Activated naive CD8-positive, alpha-beta T cell treated with anti-CD3 and anti-CD28 coated beads for 36 hours (primary cell): ENCODE results near the gene CDHR5. TPM values are rescaled to one million over a fixed set of nuclear protein-coding genes. Genes with fewer than 3 reads are reported as not detected.

Experiments used
- DNase-seq: peaks from one replicate; pipeline ENCODE4 v3.0.0; 2021
- H3K27ac Mint-ChIP-seq: one replicate; pipeline ENCODE4 v1.8.0; 2022; ENCODE audit warnings: mild to moderate bottlenecking, moderate library complexity, mixed read lengths
- H3K27me3 Mint-ChIP-seq: one replicate; pipeline ENCODE4 v1.8.0; 2022; ENCODE audit warnings: mild to moderate bottlenecking, mixed read lengths
- H3K36me3 Mint-ChIP-seq: one replicate; pipeline ENCODE4 v1.8.0; 2021; ENCODE audit warnings: mild to moderate bottlenecking, mixed read lengths
- H3K4me1 Mint-ChIP-seq: one replicate; pipeline ENCODE4 v1.8.0; 2021; ENCODE audit warnings: mixed read lengths
- H3K4me3 Mint-ChIP-seq: one replicate; pipeline ENCODE4 v1.8.0; 2022; ENCODE audit warnings: mild to moderate bottlenecking, moderate library complexity, mixed read lengths
- H3K9me3 Mint-ChIP-seq: one replicate; pipeline ENCODE4 v1.8.0; 2022; ENCODE audit warnings: mixed read lengths
- total RNA-seq, 2 experiments: library from RNA; stranded (reverse); gene quantifications; one replicate each; pipeline ENCODE4 v1.2.3, GENCODE V29; 2021

CDHR5 gene, protein sequence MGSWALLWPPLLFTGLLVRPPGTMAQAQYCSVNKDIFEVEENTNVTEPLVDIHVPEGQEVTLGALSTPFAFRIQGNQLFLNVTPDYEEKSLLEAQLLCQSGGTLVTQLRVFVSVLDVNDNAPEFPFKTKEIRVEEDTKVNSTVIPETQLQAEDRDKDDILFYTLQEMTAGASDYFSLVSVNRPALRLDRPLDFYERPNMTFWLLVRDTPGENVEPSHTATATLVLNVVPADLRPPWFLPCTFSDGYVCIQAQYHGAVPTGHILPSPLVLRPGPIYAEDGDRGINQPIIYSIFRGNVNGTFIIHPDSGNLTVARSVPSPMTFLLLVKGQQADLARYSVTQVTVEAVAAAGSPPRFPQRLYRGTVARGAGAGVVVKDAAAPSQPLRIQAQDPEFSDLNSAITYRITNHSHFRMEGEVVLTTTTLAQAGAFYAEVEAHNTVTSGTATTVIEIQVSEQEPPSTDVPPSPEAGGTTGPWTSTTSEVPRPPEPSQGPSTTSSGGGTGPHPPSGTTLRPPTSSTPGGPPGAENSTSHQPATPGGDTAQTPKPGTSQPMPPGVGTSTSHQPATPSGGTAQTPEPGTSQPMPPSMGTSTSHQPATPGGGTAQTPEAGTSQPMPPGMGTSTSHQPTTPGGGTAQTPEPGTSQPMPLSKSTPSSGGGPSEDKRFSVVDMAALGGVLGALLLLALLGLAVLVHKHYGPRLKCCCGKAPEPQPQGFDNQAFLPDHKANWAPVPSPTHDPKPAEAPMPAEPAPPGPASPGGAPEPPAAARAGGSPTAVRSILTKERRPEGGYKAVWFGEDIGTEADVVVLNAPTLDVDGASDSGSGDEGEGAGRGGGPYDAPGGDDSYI
- not detected for total RNA-seq

DNA sequence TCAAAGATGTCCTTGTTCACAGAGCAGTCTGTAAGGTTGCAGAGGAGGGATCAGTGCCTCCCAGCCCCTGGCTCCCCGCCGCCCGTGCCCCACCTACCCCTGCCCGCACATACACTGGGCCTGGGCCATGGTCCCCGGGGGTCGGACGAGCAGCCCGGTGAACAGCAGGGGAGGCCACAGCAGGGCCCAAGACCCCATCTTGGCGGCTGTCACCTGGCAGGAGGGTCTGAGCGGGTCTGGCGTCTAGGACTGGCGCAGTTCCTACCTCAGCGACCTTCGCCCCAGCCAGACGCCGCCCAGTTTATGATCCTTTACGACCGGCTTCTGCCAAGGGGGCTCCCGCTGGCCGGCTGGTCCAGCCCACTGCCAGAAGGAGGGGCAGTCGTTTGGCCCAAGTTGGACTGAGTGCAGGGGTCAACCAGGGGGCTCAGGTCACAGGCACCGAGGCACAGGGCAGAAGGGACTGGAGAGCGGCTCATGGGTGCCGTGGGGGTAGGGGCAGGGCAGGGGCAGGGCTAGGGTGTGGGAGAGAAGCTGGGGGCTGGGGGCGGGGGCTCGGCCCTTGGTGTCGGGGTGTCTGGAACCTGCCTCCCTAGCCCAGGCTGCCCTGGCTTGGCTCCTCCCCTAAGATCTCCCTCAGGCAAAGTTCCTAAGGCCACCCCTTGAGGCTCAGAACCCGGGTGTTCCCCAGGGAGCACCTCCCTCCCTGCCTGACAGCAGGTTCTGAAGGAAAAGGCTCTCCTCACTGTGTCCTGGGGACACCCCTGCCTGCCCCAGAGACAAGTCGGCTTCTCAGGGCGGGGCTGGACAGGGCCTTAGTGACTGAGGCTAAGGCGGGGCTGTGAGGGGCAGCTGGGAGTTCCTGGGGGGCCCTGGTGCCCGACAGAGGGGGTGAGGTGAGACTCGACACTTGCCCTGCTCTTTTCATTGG lies at the start of gene CDHR5:
Gene CDHR5 (minus strand): TSS at position 251 of the 931 bp plus-strand sequence. CDS start 53 bp downstream, at position 198.
- no peak for DNase-seq
- no peaks in the 10 kb centered on the region for H3K9me3 Mint-ChIP-seq
- H3K27me3 Mint-ChIP-seq = peaks cover 28% of the 10 kb centered on the region
- H3K36me3 Mint-ChIP-seq = peaks cover 4% of the 10 kb centered on the region
- H3K27ac Mint-ChIP-seq = no peak within 1 kb of the TSS
- H3K4me1 Mint-ChIP-seq = peaks cover 21% of the 10 kb centered on the region
- no peak within 1 kb of the TSS for H3K4me3 Mint-ChIP-seq

DNA sequence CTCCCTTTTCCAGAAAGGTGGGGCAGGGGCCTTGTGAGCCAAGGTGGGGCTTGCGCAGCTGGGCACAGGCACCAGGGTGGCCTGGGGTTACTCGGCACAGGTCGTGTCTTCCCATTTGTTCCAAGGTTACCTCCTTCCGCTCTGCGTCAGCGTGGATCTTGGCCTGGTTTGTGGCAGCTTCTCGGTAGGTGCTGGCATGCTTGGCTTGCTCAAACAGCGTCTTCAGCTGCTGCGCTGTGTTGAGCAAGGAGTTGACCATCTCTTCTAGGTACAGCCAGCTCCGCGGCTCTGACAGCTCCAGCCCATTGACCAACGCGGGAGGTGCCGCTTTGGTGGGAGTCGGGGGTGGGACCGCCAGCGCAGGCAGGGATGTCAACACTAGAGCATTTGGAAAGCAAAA lies 49.7 kb upstream of the CDHR5 start:
- Mint-ChIP-seq H3K9me3 (no peaks in the 10 kb centered on the region), H3K4me1 (no peaks in the 10 kb centered on the region), H3K27ac (no peak overlapping the region), H3K4me3 (no peak overlapping the region), H3K27me3 (no peaks in the 10 kb centered on the region), H3K36me3 (peaks cover 26% of the 10 kb centered on the region)
- no peak for DNase-seq

DNA sequence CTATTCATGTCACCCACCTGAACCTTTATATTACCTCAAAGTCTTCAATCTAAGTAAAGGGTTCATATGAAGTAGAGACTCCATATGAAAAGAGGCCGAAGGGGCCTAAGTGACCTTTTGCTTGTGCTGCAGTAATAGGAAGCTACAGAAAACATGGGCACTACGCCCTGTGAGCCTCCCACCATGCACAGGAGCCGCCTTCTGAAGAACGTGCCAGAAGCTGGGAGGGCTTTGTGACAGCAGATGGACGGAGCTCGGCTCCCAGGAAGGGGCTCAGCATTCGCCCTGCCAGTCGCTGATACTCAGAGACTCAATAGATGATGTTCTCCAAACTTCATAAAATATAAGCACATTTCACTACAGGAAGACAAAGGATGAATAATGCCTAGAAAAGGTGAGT lies 49.1 kb upstream of the CDHR5 start:
- H3K36me3 Mint-ChIP-seq = peaks cover 26% of the 10 kb centered on the region
- H3K9me3 Mint-ChIP-seq = no peaks in the 10 kb centered on the region
- H3K4me1 Mint-ChIP-seq = no peaks in the 10 kb centered on the region
- no peak overlapping the region for H3K4me3 Mint-ChIP-seq
- DNase-seq = no peak
- no peaks in the 10 kb centered on the region for H3K27me3 Mint-ChIP-seq
- no peak overlapping the region for H3K27ac Mint-ChIP-seq

DNA sequence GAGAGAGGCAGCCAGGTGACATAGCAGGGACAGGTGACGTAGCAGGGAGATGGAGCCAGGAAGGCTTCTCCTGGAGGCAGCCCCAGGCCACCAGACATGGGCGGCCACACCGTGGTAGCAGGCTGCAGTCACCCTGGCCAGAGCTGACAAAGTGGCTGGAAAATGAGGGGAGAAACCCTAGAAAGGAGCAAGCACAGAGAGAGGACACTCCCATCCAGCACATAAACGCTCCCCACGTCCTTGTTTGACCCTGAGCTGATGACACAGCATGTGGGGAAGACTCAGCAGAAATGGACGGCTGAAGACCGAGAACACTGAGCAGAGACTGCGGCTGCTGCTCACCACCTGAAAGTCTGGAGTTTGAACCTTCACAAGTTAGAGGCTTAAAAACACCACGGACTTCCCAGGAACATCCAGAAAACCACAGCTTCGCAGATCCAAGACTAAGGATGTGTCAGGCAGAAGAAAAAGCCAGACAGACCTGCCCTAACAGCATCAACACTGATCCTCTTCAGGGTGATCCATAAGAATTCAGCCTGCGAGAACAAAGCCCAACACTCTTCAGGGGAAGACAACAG lies 41.0 kb upstream of the CDHR5 start:
- Mint-ChIP-seq H3K9me3 (no peaks in the 10 kb centered on the region), H3K27me3 (no peaks in the 10 kb centered on the region), H3K4me3 (no peak overlapping the region), H3K27ac (no peak overlapping the region), H3K4me1 (no peaks in the 10 kb centered on the region), H3K36me3 (peaks cover 7% of the 10 kb centered on the region)
- no peak for DNase-seq

DNA sequence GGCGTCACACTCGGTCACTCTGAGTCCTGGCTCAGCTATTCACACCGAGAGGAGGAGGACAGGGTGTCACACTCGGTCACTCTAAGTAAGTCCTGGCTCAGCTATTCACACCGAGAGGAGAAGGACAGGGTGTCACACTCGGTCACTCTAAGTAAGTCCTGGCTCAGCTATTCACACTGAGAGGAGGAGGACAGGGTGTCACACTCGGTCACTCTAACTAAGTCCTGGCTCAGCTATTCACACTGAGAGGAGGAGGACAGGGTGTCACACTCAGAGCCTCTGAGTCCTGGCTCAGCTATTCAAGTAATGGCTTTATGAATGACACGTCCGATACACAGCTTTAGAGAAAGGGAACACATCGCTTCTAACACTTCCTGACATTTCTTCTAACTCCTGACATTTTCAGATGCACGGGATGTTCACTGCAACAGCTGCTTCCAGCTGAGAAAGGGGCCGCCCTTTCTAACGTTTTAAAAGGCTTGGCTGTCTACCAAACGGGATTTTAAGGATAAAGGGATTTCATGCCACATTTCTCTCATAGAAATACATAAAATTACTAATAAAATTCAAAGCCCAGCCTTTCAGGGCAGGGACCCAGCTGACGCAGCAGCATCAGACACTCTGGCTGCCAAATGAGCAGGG lies 40.4 kb upstream of the CDHR5 start:
- Mint-ChIP-seq H3K4me1 (no peaks in the 10 kb centered on the region), H3K9me3 (no peaks in the 10 kb centered on the region), H3K36me3 (peaks cover 7% of the 10 kb centered on the region), H3K27me3 (no peaks in the 10 kb centered on the region), H3K27ac (no peak overlapping the region), H3K4me3 (no peak overlapping the region)
- DNase-seq = no peak

DNA sequence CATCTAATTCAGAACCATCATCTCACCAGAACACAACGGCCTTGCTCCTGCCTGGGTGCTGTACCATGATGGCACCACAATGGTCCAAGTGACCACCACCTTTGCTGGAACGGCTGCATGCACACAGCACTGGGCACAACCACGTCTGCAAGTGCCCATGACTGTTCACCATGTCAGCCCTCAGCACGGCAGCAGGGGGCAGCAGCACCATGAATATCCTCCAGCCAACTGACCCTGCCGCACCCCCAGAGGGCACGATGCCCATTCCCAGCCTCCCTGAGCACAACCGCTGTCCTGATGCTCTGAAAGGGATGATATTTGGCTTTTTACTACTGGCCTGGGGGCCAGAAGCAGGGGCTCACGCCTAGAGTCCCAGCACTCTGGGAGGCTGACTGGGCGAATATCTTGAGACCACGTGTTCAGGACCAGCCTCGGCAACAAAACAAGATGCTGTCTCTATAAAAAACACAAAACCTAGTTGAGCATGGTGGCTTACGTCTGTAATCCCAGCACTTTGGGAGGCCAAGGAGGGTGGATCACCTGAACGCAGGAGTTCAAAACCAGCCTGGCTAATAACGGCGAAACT lies 38.0 kb upstream of the CDHR5 start:
- peak; percentile 48 for DNase-seq
- H3K36me3 Mint-ChIP-seq = peaks cover 5% of the 10 kb centered on the region
- H3K4me3 Mint-ChIP-seq = no peak overlapping the region
- H3K27me3 Mint-ChIP-seq = no peaks in the 10 kb centered on the region
- no peaks in the 10 kb centered on the region for H3K9me3 Mint-ChIP-seq
- H3K4me1 Mint-ChIP-seq = no peaks in the 10 kb centered on the region
- H3K27ac Mint-ChIP-seq = no peak overlapping the region

DNA sequence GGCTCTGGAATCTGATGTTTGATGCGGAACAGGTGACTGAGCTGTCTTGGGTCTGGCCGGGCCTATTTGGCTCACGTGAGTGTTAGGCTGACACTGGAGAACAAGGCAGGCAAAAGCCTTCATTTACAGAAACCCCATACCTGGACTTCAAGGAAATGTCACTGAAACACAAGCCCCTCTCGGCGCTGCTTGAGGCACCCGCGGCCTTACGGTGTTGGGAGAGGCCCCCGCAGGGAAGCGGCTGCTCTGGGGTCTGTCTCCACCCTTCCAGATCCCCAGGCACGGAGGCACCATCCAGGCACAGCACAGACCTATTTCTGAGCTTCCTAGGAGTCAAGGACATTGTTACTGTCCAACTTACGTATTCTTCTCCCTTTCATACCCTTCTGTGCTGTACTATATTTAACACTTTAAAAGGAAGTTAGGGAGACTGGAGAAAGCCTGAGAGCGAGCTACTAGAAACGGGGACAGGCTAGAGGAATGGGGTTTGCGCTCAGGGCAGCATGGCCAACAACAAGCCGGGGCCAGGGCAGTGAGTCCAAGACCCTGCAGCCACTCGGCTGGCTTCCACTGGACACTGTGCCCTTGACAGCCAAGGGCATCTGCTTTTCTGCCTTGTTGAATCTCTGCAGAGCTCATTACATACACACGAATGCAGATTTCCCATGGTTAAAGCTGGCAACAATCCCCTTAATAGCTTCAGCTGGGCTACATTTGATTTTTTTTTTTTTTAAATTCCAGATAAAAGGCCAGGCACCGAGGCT lies 36.1 kb upstream of the CDHR5 start:
- H3K27ac Mint-ChIP-seq = no peak overlapping the region
- H3K4me3 Mint-ChIP-seq = no peak overlapping the region
- no peaks in the 10 kb centered on the region for H3K27me3 Mint-ChIP-seq
- no peak for DNase-seq
- peaks cover 1% of the 10 kb centered on the region for H3K36me3 Mint-ChIP-seq
- no peaks in the 10 kb centered on the region for H3K9me3 Mint-ChIP-seq
- H3K4me1 Mint-ChIP-seq = no peaks in the 10 kb centered on the region

DNA sequence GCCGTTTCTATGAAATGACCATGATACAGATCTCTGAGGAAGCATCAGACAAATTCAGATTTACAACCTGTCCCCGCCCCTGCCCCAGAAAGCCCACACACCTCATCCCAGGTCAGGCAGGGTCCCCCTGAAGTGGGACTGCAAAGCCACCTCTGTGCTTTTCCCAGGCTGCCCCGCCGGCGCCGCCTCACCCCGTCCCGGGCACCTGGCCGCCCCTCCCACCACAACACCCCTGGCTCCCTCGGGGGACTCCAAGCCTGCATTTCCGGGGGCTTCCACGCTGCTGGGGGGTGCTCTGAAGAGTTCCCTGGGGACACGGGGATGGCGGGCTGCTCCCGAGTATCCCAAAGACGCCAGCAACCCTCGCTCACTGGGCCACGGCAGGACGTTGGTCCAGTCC lies 35.5 kb upstream of the CDHR5 start:
- Mint-ChIP-seq H3K36me3 (peaks cover 1% of the 10 kb centered on the region), H3K4me1 (no peaks in the 10 kb centered on the region), H3K27me3 (no peaks in the 10 kb centered on the region), H3K27ac (no peak overlapping the region), H3K4me3 (no peak overlapping the region), H3K9me3 (no peaks in the 10 kb centered on the region)
- no peak for DNase-seq

DNA sequence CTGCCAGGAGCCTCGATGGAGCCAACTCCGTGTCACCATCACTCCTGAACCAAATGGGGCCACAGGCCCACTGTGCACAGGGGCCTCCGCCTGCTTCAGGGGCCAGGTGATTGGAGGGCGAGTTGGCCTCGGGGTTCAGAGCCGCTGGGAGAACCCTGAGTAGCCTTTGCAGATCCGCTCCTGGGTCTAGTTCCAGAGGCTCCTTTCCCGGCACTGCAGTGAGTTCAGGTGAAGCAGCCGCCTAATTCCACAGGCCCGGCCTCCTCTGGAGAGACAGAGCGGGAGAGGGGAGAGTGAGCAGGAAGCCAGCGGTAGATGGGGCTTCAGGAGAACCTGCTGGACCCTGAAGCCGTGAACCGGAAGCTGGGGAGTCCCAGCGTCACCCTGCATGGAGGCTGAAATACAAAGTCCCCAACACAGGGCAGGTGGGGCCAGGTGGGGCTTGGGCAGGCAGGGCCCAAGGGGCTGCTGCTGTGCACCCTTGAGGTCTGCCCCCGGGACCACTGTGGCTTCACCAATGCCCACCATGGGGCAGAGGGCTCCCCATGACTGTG lies 34.9 kb upstream of the CDHR5 start:
- DNase-seq = no peak
- Mint-ChIP-seq H3K36me3 (peaks cover 1% of the 10 kb centered on the region), H3K27ac (no peak overlapping the region)

DNA sequence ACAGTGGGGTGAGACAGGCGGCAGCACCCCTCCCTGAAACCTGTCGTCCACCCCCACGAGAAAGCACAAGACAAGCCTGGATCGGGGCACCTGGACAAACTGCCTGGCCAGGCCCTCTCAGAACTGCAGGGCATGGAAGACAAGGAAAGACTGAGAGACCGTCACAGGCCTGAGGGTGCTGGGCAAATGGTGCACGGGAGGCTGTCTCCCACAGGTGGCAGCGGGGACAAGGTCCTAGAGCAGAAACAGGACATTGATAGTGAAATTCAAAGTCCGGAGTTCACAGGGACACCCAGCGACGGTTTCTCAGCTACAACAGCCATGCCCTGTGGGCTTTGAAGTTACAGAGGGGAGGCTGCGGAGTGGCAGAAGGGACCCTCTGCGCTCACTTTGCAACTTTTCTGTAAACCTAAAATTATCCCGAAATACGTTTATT lies 33.0 kb upstream of the CDHR5 start:
- DNase-seq = no peak
- H3K27me3 Mint-ChIP-seq = no peaks in the 10 kb centered on the region
- H3K27ac Mint-ChIP-seq = no peak overlapping the region
- H3K36me3 Mint-ChIP-seq = peaks cover 2% of the 10 kb centered on the region
- no peaks in the 10 kb centered on the region for H3K9me3 Mint-ChIP-seq
- H3K4me3 Mint-ChIP-seq = no peak overlapping the region
- no peaks in the 10 kb centered on the region for H3K4me1 Mint-ChIP-seq

More for the DNA sequence above, 34.9 kb upstream of the CDHR5 start:
- no peaks in the 10 kb centered on the region for H3K9me3 Mint-ChIP-seq
- H3K27me3 Mint-ChIP-seq = no peaks in the 10 kb centered on the region
- H3K4me3 Mint-ChIP-seq = no peak overlapping the region
- no peaks in the 10 kb centered on the region for H3K4me1 Mint-ChIP-seq

DNA sequence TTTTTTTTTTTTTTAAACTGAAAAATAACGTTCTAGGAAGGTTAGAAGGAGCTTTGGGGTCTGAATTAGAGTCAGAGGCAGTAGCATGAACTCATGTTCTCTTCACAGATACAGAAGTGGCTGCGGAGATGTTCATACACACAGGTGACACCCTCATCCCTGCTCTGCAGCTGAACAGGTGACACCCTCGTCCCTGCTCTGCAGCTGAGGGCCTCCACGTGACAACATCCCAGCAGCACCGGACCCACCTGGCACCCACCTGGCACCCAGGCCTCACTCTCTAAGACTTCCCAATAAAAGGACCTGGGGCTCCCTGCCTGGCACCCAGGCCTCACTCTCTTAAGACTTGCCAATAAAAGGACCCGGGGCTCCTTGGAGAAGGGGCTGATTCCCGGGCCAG lies 32.1 kb upstream of the CDHR5 start:
- H3K9me3 Mint-ChIP-seq = no peaks in the 10 kb centered on the region
- no peak for DNase-seq

DNA sequence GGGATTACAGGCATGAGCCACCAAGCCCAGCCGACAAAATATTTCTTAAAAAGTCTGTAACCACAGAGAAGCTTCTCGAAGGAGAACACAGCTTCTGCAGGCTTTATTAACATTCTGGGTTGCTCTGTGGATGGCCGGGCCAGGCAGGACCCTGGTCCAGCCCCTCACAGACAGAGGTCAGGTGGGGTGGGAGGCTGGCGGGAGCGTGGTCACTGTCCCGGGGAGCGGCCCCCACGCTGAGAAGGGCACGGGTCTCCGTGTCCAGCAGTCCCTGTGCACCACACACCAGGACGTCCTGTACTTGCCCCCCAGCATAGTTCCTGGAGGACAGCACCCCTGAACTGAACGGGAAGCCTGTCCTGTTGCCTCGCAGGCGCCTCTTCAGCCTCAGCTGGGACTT lies 31.7 kb upstream of the CDHR5 start:
- Mint-ChIP-seq H3K4me3 (no peak overlapping the region), H3K27me3 (no peaks in the 10 kb centered on the region), H3K36me3 (peaks cover 5% of the 10 kb centered on the region), H3K9me3 (no peaks in the 10 kb centered on the region), H3K4me1 (no peaks in the 10 kb centered on the region), H3K27ac (no peak overlapping the region)
- no peak for DNase-seq

More for the DNA sequence above, 32.1 kb upstream of the CDHR5 start:
- Mint-ChIP-seq H3K36me3 (peaks cover 4% of the 10 kb centered on the region), H3K4me1 (no peaks in the 10 kb centered on the region), H3K27me3 (no peaks in the 10 kb centered on the region), H3K4me3 (no peak overlapping the region), H3K27ac (no peak overlapping the region)
